Measurements from ENCODE around the gene ARVCF. TPM values are rescaled to one million over a fixed set of nuclear protein-coding genes. Genes with fewer than 3 reads are reported as not detected.

ARVCF gene
- total RNA-seq, 1 experiment from 2014 or later = 11.1 TPM

- H3K4me1 ChIP-seq (ENCODE audit: insufficient read depth, low read length, poor library complexity, severe bottlenecking) = peaks cover 6% of the 10 kb centered on the region
- H3K27ac ChIP-seq (ENCODE audit: low read depth, low read length, poor library complexity, severe bottlenecking) = no peak overlapping the region
- H3K9me3 ChIP-seq (ENCODE audit: low read depth, low read length, poor library complexity, severe bottlenecking) = peaks cover 15% of the 10 kb centered on the region
- intact Hi-C loops (cut with micrococcal nuclease; ENCODE audit: unreplicated experiment) = no loop called here
- CTCF ChIA-PET = no interaction called here
- no TSS peak for BruUV-seq (replicated peaks)
- TF ChIP-seq EZH2 (IDR thresholded peaks at IDR 0.05; ENCODE audit: borderline replicate concordance, low read depth, low read length, poor library complexity, severe bottlenecking) (no peak), CTCF (conservative IDR thresholded peaks at IDR 0.05; ENCODE audit: low read depth, low read length) (no peak)
- H3K36me3 ChIP-seq (ENCODE audit: insufficient read depth, low read length, poor library complexity, severe bottlenecking) = no peaks in the 10 kb centered on the region
- POLR2A ChIA-PET (ENCODE audit: low non-redundant PET) = no interaction called here
- DNase-seq (ENCODE audit: low spot score) = no peak
- no peak overlapping the region for H3K4me3 ChIP-seq (ENCODE audit: low read depth, low read length, poor library complexity, severe bottlenecking)
- no peaks in the 10 kb centered on the region for H3K27me3 ChIP-seq (replicated peaks; ENCODE audit: insufficient read depth, low read depth, low read length, poor library complexity)
These were observed 14.0 kb downstream of the ARVCF start for GRCh38 chr22:20002636-20003035.

GRCh38 chr22:20002128-20002527 lies 14.5 kb downstream of the ARVCF start:
- peaks cover 15% of the 10 kb centered on the region for H3K9me3 ChIP-seq (ENCODE audit: low read depth, low read length, poor library complexity, severe bottlenecking)
- no TSS peak for BruUV-seq (replicated peaks)
- no peak for DNase-seq (ENCODE audit: low spot score)
- H3K36me3 ChIP-seq (ENCODE audit: insufficient read depth, low read length, poor library complexity, severe bottlenecking) = no peaks in the 10 kb centered on the region
- H3K4me3 ChIP-seq (ENCODE audit: low read depth, low read length, poor library complexity, severe bottlenecking) = no peak overlapping the region
- H3K27me3 ChIP-seq (replicated peaks; ENCODE audit: insufficient read depth, low read depth, low read length, poor library complexity) = no peaks in the 10 kb centered on the region
- no peak for TF ChIP-seq EZH2 (IDR thresholded peaks at IDR 0.05; ENCODE audit: borderline replicate concordance, low read depth, low read length, poor library complexity, severe bottlenecking)
- TF ChIP-seq CTCF (conservative IDR thresholded peaks at IDR 0.05; ENCODE audit: low read depth, low read length) = no peak
- intact Hi-C loops (cut with micrococcal nuclease; ENCODE audit: unreplicated experiment) = no loop called here
- H3K4me1 ChIP-seq (ENCODE audit: insufficient read depth, low read length, poor library complexity, severe bottlenecking) = peaks cover 6% of the 10 kb centered on the region
- no peak overlapping the region for H3K27ac ChIP-seq (ENCODE audit: low read depth, low read length, poor library complexity, severe bottlenecking)
- ChIA-PET CTCF (no interaction called here), POLR2A (ENCODE audit: low non-redundant PET) (no interaction called here)

GRCh38 chr22:20001082-20001638 lies 15.5 kb downstream of the ARVCF start:
- no peak for DNase-seq (ENCODE audit: low spot score)
- no TSS peak for BruUV-seq (replicated peaks)
- H3K9me3 ChIP-seq (ENCODE audit: low read depth, low read length, poor library complexity, severe bottlenecking) = peaks cover 15% of the 10 kb centered on the region
- ChIA-PET POLR2A (ENCODE audit: low non-redundant PET) (no interaction called here), CTCF (no interaction called here)
- H3K27me3 ChIP-seq (replicated peaks; ENCODE audit: insufficient read depth, low read depth, low read length, poor library complexity) = no peaks in the 10 kb centered on the region
- H3K27ac ChIP-seq (ENCODE audit: low read depth, low read length, poor library complexity, severe bottlenecking) = no peak overlapping the region
- H3K4me3 ChIP-seq (ENCODE audit: low read depth, low read length, poor library complexity, severe bottlenecking) = no peak overlapping the region
- H3K36me3 ChIP-seq (ENCODE audit: insufficient read depth, low read length, poor library complexity, severe bottlenecking) = no peaks in the 10 kb centered on the region
- intact Hi-C loops (cut with micrococcal nuclease; ENCODE audit: unreplicated experiment) = no loop called here
- H3K4me1 ChIP-seq (ENCODE audit: insufficient read depth, low read length, poor library complexity, severe bottlenecking) = peaks cover 6% of the 10 kb centered on the region
- TF ChIP-seq CTCF (conservative IDR thresholded peaks at IDR 0.05; ENCODE audit: low read depth, low read length) = no peak
- no peak for TF ChIP-seq EZH2 (IDR thresholded peaks at IDR 0.05; ENCODE audit: borderline replicate concordance, low read depth, low read length, poor library complexity, severe bottlenecking)
